ENCODE data around the gene SCARF1. TPM values are rescaled to one million over a fixed set of nuclear protein-coding genes. Genes with fewer than 3 reads are reported as not detected.
A peak's percentile ranks its signal among the peaks of the same experiment; 100 is the strongest.

The SCARF1 gene
- total RNA-seq, 1 donor from 2014 or later = 8.0 TPM

GRCh38 chr17:1625581-1625980 lies 20.0 kb downstream of the SCARF1 start:
- POLR2A ChIA-PET = interaction anchor here (0.6 to 17.6 kb wide), 11 partner anchors 14 to 1182 kb away, joined by 3 to 418 read pairs (median 4); partner anchors contain the start of genes CRK, INPP5K, RILP and SCARF1
- no peaks in the 10 kb centered on the region for H3K27me3 Mint-ChIP-seq
- H3K4me1 Mint-ChIP-seq = peaks cover 44% of the 10 kb centered on the region
- intact Hi-C loops (cut with micrococcal nuclease) = loop anchor here (5.0 kb wide), 1 partner anchor 358 kb away; no protein-coding TSS in a partner anchor
- no peak for TF ChIP-seq CTCF (IDR thresholded peaks at IDR 0.05)
- DNase-seq (no peak), ATAC-seq (ENCODE audit: low read depth) (no peak)
- H3K9me3 Mint-ChIP-seq = no peaks in the 10 kb centered on the region
- peak overlapping the region; percentile 99 for H3K4me3 Mint-ChIP-seq
- H3K27ac Mint-ChIP-seq = peak overlapping the region; percentile 88
- CTCF ChIA-PET = interaction anchor here (1.3 to 3.6 kb wide), 4 partner anchors 9 to 51 kb away, joined by 3 to 24 read pairs (median 6); no protein-coding TSS in a partner anchor
- peaks cover 63% of the 10 kb centered on the region for H3K36me3 Mint-ChIP-seq (ENCODE audit: low read depth)

DNA sequence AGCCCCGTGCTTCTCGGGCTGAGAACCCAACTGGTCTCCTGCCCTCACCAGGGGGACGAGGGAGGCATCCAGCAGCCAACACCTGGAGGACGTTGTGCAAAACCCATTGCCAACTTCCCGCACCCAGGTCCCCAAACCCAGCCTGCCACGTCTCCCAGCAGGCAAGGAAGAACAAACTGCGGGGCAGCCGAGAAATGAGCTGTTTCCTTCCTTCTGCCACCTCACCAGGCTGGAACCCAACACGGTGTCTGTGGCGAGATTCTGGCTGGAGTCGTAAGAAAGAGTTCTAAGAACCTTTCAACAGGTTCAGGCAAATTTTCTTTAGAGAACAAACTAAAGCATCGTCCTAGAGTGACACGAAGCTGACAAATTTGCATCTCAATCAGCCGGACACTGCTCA lies 20.5 kb downstream of the SCARF1 start:
- DNase-seq (no peak), ATAC-seq (ENCODE audit: low read depth) (no peak)
- Mint-ChIP-seq H3K4me1 (peaks cover 38% of the 10 kb centered on the region), H3K4me3 (peak overlapping the region; percentile 99), H3K27ac (no peak overlapping the region), H3K36me3 (ENCODE audit: low read depth) (peaks cover 64% of the 10 kb centered on the region), H3K27me3 (no peaks in the 10 kb centered on the region), H3K9me3 (no peaks in the 10 kb centered on the region)
- intact Hi-C loops (cut with micrococcal nuclease) = loop anchor here (5.0 kb wide), 1 partner anchor 358 kb away; no protein-coding TSS in a partner anchor
- POLR2A ChIA-PET = interaction anchor here (0.6 to 17.6 kb wide), 8 partner anchors 14 to 169 kb away, joined by 3 to 418 read pairs (median 25); partner anchors contain the start of genes CRK, INPP5K and SCARF1
- CTCF ChIA-PET = interaction anchor here (1.6 to 3.6 kb wide), 3 partner anchors 44 to 51 kb away, joined by 3 to 24 read pairs (median 8); no protein-coding TSS in a partner anchor
- no peak for TF ChIP-seq CTCF (IDR thresholded peaks at IDR 0.05)

DNA sequence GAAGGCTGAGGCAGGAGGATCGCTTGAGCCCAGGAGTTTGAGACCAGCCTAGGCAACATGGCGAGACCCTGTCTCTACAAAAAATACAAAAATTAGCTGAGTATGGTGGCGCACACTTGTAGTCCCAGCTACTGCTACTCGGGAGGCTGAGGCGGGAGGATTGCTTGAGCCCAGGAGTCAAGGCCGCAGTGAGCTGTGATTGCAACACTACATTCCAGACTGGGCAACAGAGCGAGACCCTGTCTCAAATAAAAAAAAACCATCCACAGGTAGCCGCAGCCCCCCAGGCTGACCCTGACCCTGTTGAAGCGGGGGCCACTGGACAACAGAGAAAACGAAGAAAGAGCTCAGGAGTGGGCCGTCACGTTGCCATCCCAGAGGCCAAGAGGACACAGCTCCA lies 20.9 kb downstream of the SCARF1 start:
- ChIA-PET CTCF (interaction anchor here (1.6 to 3.6 kb wide), 3 partner anchors 45 to 50 kb away, joined by 3 to 24 read pairs (median 8); no protein-coding TSS in a partner anchor), POLR2A (interaction anchor here (0.6 to 17.6 kb wide), 6 partner anchors 13 to 168 kb away, joined by 3 to 418 read pairs (median 134); partner anchors contain the start of gene CRK)
- H3K27me3 Mint-ChIP-seq = no peaks in the 10 kb centered on the region
- no peak overlapping the region for H3K4me3 Mint-ChIP-seq
- intact Hi-C loops (cut with micrococcal nuclease) = loop anchor here (5.0 kb wide), 1 partner anchor 357 kb away; no protein-coding TSS in a partner anchor
- H3K9me3 Mint-ChIP-seq = no peaks in the 10 kb centered on the region
- no peak for DNase-seq
- no peak overlapping the region for H3K27ac Mint-ChIP-seq
- peaks cover 66% of the 10 kb centered on the region for H3K36me3 Mint-ChIP-seq (ENCODE audit: low read depth)
- H3K4me1 Mint-ChIP-seq = peaks cover 35% of the 10 kb centered on the region
- no peak for TF ChIP-seq CTCF (IDR thresholded peaks at IDR 0.05)
- ATAC-seq (ENCODE audit: low read depth) = no peak

DNA sequence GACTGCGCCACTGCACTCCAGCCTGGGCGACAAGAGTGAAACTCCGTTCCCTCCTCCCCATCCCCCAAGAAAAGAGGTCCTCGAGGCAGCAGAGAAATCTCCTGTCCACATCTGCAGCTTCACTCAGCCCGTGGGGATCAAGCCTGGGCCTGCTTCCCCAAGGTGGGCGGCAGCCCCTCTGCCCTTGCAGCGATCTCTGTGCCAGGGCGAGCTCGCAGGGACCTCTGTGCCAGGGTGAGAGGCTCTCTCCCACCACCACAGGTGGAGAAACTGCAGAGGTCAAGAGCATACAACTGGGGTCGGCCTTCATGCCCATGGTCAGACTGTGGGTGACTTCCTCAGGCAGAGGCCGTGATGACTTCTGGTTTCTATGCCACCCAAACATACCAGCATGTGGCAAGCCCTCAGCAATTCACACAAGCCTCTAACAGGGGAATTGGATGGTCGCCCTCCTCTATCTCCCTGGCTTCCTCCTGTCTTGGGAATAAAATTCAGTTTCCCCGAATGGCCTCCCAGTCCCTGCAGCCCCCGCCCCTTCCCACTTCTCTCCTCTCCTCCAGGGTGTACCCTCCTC lies 22.4 kb downstream of the SCARF1 start:
- CTCF ChIA-PET = no interaction called here
- no peaks in the 10 kb centered on the region for H3K9me3 Mint-ChIP-seq
- peaks cover 34% of the 10 kb centered on the region for H3K4me1 Mint-ChIP-seq
- H3K27ac Mint-ChIP-seq = no peak overlapping the region
- no peak for TF ChIP-seq CTCF (IDR thresholded peaks at IDR 0.05)
- DNase-seq = no peak
- no peak overlapping the region for H3K4me3 Mint-ChIP-seq
- intact Hi-C loops (cut with micrococcal nuclease) = no loop called here
- no peaks in the 10 kb centered on the region for H3K27me3 Mint-ChIP-seq
- POLR2A ChIA-PET = interaction anchor here (0.7 to 17.6 kb wide), 7 partner anchors 12 to 159 kb away, joined by 3 to 336 read pairs (median 3); no protein-coding TSS in a partner anchor
- H3K36me3 Mint-ChIP-seq (ENCODE audit: low read depth) = peaks cover 73% of the 10 kb centered on the region
- ATAC-seq (ENCODE audit: low read depth) = no peak

DNA sequence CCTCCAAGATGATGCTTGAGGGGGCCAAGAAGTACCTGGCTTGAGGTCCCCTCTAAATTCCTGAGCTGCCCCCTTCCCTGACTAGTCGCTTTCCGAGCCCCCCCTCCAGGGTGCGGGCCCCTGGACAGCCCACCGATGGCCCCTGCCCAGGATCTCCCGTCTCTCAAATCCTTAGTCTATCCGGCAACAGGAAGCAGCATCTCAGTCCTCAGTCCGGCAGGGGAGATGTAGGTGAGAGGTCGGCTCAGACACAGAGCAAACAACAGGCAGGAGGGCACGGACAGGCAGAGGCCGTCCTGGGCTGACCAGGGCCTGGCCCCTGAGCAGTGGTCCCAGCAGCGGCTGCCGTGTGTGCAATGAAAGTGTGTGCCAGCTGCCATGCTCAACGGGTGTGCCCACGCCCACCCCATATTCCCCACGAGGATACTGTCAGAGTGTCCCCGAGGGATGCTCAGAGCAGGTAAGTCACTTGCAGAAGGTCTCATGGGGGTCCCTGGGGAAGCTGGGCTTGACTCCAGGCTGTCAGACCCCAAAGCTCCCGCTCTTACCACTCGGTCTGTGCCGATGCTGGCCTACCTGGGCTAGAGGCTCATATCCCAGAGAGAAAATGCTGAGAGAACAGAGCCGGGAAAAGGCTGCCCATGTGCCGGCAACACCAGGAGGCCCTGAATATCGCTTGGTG lies 24.1 kb downstream of the SCARF1 start:
- DNase-seq = no peak
- ATAC-seq (ENCODE audit: low read depth) = peak; percentile 25
- TF ChIP-seq CTCF (IDR thresholded peaks at IDR 0.05) = no peak
- H3K27ac Mint-ChIP-seq = no peak overlapping the region
- intact Hi-C loops (cut with micrococcal nuclease) = no loop called here
- no peaks in the 10 kb centered on the region for H3K27me3 Mint-ChIP-seq
- CTCF ChIA-PET = no interaction called here
- POLR2A ChIA-PET = interaction anchor here (0.7 to 17.6 kb wide), 4 partner anchors 10 to 47 kb away, joined by 3 to 336 read pairs (median 6); no protein-coding TSS in a partner anchor
- H3K36me3 Mint-ChIP-seq (ENCODE audit: low read depth) = peaks cover 75% of the 10 kb centered on the region
- no peak overlapping the region for H3K4me3 Mint-ChIP-seq
- no peaks in the 10 kb centered on the region for H3K9me3 Mint-ChIP-seq
- H3K4me1 Mint-ChIP-seq = peaks cover 27% of the 10 kb centered on the region
